ENCODE data around the gene USP7.

- TF ChIP-seq POLR2A (IDR thresholded peaks at IDR 0.05; ENCODE audit: low read length), result no peak
- no peak for TF ChIP-seq GATA1 (IDR thresholded peaks at IDR 0.05; ENCODE audit: low read depth, low read length)
These were observed 56.6 kb downstream of the USP7 start for GRCh38 chr16:8907096-8907495.

Data from erythroblast (primary cell).